Keratinocyte (primary cell): Measurements from ENCODE around the gene OR10A7.

Experiments used
- CTCF ChIP-seq, 3 experiments: IDR thresholded peaks in 1 of 3; conservative IDR thresholded peaks in 1 of 3; optimal IDR thresholded peaks in 1 of 3; 2 replicates in 2 of 3; 3 replicates in 1 of 3; pipeline versions ENCODE3 to v1.5.1; 2011; ENCODE audit warnings: low read length in 3 of 3, mild to moderate bottlenecking in 3 of 3, moderate library complexity in 2 of 3, control low read depth in 1 of 3, inconsistent platforms in 1 of 3; ENCODE audit not compliant: insufficient read depth in 2 of 3; ENCODE audit errors: extremely low read depth in 1 of 3
- EZH2 ChIP-seq: IDR thresholded peaks from one replicate; pipeline ENCODE4 v1.6.1; 2012; ENCODE audit warnings: inconsistent platforms, mild to moderate bottlenecking, low read length, moderate library complexity

- TF ChIP-seq EZH2 (no peak), CTCF (optimal IDR thresholded peaks at IDR 0.05 in 1 of 3, IDR thresholded peaks at IDR 0.05 in 1 of 3, conservative IDR thresholded peaks at IDR 0.05 in 1 of 3; ENCODE audit: extremely low read depth in 1 of 3, insufficient read depth in 2 of 3, low read length in 3 of 3) (no peak)
Measured at GRCh38 chr12:55173456-55173855, 47.4 kb upstream of the OR10A7 start.
